Adipose tissue (tissue), 3 donors: Measurements from ENCODE around the gene RTN4R. TPM values are rescaled to one million over a fixed set of nuclear protein-coding genes. Genes with fewer than 3 reads are reported as not detected.

ENCODE experiments used
- H3K27ac ChIP-seq: one replicate; pipeline ENCODE4 v1.5.1; 2013; ENCODE audit warnings: low read depth, low read length
- WGBS, 3 donors: extraction: QIAGEN DNeasy Blood & Tissue Kit; methylation state at CpG; one replicate each; pipeline ENCODE4 v1.1.7; 2013; 5-methylcytosine and 5-hydroxymethylcytosine counted together
- polyA plus RNA-seq, 3 donors: library from polyadenylated mRNA; stranded (reverse); fragments of 200-250 nt; gene quantifications; one replicate each; pipeline ENCODE4 v1.2.3, GENCODE V29; 2013
- donor health status: healthy with polysubstance abuse.
- donor health status: Bipolar disorder and iron deficiency.
- donor health status: healthy.

Gene RTN4R
- polyA plus RNA-seq, 3 donors: 0.22 to 7.2 (median 0.59) TPM

DNA sequence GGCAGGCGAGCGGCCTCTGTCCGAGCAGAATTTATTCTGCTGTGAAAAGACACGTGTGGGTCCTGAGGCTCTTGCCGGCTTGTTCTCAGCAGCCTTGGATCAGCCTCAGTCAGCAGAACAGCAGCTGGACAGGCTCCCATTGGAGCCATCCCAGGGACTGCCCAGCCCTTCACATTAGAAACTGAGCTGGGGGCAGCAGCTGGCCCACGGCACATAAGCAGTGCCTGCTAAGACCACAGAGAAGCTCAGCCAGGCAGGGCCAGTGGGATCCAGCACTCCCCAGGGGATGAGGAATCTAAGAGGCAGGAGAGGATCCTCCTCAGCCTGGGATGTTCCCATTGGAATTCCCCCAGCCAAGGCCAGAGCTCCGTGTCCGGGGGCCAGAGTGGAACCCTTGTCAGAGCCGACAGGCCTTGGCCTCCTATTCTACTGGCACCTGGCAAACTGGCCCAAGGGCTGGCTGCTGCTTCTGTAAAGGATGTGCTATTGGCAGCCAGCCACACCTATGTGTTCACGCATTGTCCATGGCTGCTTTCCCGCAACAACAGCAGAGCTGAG lies 18.2 kb downstream of the RTN4R start:
- 37 to 56% (median 46%) methylated on average over 11 of the region's 11 CpGs for WGBS, 3 donors
- no peak overlapping the region for H3K27ac ChIP-seq

DNA sequence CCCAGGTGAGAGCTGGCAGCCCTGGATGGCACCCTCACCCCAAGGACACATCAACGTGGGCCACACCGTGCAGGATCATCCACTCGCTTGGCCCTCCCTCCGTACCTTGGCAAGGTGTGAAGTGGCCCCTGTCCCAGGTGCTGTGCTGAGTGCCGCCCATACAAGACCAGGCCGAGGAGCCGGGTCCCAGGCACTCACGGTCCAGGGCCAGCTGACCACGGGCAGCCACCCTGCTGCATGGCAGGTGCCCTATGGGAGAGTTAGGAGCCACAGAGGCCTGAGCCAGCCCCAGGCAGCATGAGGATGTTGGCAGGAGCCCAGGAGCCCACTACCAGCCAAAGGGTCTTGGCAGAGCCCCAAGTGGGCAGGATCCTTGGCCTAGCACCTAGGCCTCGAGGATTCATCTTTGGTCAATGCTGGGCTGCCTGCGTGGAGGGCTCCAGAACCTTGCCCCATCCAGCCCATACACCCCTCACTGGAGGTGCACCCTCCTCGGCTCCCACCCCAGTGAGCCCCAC lies 19.6 kb downstream of the RTN4R start:
- H3K27ac ChIP-seq: no peak overlapping the region
- WGBS, 3 donors: 74 to 95% (median 93%) methylated on average over 12 of the region's 12 CpGs

DNA sequence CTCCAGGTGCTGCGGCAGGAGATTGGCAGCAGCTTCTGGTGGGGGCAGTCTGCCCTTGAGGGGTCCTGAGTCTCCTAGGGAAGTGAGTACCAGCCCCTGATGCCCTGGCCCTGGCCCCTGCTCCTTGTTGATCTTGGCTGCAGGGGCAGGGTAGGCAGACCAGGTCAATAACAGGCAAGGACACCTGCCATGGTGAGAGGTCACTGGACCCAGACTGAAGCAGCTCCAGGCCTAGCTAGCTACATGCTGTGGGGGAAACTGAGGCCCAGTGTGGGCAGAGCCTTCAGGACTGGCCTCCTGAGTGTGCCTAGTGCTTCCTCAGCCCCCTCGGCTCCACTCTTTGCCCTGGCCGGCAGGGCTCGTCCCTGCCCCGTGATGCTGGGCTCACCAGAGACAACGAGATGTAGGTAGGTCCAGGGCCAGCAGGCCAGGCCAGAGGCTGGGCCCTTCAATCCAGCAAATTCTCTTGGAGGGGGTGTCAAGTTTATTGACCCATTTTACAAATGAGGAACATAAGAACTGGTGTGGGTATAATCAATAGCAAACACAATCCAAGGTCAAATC lies 20.4 kb downstream of the RTN4R start:
- 74 to 97% (median 92%) methylated on average over 6 of the region's 6 CpGs for WGBS, 3 donors
- H3K27ac ChIP-seq: no peak overlapping the region

DNA sequence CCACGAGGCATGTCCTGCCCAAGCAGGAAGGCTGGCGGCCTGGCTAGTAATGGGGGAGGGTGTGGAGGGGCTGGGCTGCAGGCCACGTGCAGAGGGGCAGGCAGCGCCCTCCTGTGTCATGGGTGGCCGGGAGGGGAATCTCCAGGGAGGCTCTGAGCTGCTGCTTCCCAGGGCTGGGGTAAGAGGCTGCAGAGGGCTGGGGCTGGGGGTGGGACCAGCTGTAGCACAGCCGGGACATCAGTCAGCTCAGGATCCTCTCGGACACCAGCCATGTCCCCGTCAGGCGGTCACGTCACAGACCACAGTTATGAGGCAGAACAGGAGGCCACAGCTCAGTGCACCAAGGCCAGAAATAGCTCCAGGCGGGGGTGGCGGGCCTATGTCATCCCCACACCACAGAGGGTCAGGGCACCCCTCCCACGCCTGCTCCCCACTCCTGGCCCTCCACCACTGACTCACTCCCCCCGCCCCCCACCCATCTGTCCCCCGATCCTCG lies 21.1 kb downstream of the RTN4R start:
- 68 to 77% (median 76%) methylated on average over 15 to 16 of the region's 16 CpGs for WGBS, 3 donors
- no peak overlapping the region for H3K27ac ChIP-seq

DNA sequence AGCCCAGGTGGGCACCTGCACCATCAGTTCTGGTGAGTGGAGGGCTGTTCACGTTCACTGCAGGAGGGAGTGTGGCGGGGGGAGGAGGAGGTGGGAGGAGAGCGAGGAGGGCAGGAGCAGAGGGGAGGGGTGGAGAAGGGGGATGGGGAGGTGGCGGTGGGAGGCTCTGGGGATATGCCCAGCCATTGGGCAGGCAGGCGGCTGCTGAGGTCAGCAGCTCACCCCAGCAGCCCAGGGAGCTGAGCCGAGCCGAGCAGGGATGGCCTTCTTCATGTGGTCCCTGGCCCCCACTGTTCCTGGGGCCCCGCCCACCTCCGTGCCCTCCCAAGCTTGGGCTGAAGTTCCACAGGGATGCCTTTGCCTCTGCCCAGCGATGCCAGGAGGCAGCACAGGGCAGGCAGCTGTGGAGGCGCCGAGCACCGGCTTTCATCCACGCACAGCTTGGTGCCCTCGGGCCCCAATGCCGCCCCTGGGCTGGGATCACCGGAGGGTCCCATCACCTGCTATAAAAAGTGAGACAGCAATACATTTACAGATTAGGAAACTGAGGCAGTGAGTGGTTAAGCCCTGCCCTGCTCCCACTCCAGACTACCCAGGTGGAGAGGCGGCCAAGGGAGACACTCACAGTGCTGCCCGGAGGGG lies 21.6 kb downstream of the RTN4R start:
- H3K27ac ChIP-seq: no peak overlapping the region

DNA sequence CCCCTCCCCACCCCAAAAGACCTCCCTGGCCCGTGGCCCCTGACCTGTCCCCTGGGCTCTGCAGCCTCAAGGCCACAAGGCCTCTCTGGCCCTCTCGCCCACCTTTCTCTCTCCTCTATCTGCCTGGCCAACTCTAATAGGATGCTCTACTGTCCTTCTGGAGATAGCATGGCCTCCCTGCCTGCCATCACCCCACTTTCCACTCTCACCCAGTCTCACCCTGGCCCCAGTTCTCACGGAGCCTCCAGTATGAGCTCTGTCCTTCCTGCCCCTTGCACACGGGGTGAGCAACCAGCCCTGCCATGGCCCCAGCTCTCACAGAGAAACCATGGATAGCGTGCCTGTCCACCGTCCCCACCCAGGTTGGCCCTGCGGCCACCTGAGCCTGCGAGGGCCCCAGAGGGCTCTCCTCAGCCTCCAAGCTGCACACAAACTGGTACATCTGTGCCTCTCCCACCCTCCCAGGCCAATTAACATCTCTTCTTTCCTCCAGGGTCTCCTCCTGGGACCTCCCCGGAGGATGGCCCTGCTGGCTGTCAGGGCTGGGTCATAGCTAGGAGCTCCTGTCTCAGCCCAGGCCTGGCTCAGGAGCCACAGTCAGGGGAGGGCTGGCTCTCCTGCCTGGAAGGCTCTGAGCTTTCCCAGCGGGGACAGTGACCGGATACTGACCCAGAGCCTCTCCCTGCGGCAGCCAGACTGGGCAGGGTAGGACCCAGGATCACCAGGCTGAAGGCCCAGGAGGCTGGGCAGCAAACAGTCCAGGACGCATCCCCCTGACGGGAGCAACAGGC lies 22.3 kb downstream of the RTN4R start:
- WGBS, 3 donors: 85 to 89% (median 86%) methylated on average over 14 of the region's 14 CpGs
- H3K27ac ChIP-seq: no peak overlapping the region

More for the DNA sequence above, 21.6 kb downstream of the RTN4R start:
- 87 to 91% (median 90%) methylated on average over 13 to 19 of the region's 19 CpGs for WGBS, 3 donors

DNA sequence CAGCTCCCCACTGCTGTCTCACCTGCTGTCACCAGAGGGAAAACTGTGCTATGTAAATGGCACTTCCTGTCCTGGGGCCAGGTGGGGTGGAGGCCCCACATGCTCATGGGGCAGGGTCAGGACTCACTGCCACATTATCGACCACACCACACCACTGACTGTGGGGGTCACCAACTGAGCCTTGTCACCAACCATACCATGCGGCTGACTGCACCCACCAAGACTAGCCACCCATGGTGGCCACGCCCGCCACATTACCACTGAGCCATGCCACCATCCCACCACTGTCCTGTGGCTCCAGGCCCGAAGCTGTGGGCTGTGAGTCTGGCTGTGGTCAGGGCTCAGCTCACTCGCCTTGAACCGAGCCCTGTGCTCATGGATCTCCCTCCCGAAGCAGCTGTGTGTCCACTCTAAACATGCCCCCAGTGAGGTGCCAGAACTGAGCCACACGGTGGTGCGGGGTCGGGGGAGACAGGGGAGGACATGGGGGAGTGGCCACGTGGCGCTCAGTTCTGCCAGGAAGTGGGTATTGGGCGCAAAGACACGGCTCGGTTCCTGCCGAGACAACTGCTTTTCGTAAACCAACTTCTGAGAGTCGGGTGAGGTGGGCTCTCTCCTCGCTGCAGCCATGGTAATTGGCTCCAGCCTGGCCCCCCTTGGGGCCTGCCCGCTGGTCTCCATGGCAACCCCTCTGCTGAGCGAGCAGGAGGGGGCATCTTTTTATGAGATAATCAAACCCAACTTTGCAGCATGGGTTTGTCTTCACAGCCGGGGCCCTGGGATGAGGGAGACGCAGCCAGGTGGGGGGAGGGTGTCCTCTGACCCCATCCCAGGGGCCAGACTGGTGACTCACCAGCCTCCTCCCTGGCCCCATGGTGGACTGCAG lies 23.2 kb downstream of the RTN4R start:
- no peak overlapping the region for H3K27ac ChIP-seq
- 63 to 81% (median 75%) methylated on average over 24 of the region's 24 CpGs for WGBS, 3 donors

DNA sequence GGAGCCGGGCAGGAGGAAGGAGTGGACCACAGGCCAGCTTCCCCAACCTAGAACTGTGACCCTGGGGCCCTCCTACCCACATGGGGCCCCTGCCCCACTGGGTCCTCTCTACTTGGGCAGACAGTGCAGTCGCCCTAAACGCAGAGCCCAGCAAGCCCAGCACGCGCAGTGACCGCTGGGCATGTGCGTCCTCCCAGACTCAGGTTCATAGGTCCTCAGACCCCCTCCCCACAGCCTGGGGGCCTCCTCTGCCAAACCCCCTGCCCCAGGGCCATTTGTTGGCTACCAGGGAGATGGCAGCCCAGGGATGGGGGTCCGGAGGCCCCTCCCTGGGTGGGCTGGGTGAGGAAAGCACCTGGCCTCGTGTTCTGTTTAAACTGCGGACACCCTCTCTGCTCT lies 23.9 kb downstream of the RTN4R start:
- H3K27ac ChIP-seq: no peak overlapping the region
- 82 to 87% (median 84%) methylated on average over 10 of the region's 10 CpGs for WGBS, 3 donors

DNA sequence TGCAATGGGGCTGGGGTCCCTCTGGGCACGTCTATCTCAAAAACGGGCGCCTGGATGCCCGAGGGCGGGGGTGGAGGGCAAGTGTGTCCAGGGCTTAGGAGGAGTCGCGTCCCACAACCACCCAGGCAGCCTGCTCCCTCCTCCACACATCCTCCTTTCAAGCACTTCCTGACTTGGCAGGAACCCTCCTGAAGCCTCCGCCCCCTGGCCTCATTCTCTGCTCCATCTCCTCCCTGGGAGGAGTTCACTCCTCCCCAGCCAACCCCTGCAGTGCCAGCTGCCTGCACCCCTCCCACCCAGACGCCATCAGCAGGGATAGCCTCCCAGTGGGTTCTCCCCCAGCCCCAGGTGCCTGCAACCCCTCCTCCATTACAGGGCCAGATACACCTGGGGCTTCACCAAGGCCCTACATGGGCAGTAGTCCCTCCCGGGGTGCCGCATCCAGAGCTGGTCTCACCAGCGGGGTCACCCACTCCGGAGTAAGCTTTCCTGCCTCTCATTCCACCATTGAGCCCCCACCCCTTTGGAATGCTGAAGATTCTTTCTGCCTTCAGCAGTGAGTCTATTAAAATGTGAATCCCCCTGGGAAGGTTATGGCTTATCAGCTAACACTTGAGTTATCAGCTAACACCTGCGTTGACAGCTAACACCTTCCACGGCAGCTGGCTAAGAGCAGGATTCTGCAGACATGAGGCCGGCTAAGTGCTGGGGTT lies 24.4 kb downstream of the RTN4R start:
- no peak overlapping the region for H3K27ac ChIP-seq
- 30 to 45% (median 32%) methylated on average over 14 to 16 of the region's 16 CpGs for WGBS, 3 donors

DNA sequence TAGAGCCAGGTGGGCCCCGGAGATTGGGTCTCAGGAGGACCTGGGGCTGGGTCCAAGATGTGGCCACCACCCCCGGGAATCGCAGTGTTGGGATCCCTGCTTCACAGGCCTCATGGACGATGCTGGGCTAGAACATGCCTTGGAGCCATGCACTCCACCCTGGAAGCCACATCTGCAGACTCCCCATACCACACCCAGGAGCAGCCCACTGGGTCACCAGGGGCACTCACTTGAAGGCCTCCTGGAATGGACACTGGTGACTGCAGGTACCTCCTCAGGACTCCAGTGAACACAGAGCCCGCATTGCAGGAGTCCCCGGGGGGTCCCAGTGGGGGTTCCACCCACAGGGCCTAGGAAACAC lies 25.0 kb downstream of the RTN4R start:
- H3K27ac ChIP-seq: no peak overlapping the region
- 49 to 80% (median 51%) methylated on average over 4 to 6 of the region's 6 CpGs for WGBS, 3 donors

DNA sequence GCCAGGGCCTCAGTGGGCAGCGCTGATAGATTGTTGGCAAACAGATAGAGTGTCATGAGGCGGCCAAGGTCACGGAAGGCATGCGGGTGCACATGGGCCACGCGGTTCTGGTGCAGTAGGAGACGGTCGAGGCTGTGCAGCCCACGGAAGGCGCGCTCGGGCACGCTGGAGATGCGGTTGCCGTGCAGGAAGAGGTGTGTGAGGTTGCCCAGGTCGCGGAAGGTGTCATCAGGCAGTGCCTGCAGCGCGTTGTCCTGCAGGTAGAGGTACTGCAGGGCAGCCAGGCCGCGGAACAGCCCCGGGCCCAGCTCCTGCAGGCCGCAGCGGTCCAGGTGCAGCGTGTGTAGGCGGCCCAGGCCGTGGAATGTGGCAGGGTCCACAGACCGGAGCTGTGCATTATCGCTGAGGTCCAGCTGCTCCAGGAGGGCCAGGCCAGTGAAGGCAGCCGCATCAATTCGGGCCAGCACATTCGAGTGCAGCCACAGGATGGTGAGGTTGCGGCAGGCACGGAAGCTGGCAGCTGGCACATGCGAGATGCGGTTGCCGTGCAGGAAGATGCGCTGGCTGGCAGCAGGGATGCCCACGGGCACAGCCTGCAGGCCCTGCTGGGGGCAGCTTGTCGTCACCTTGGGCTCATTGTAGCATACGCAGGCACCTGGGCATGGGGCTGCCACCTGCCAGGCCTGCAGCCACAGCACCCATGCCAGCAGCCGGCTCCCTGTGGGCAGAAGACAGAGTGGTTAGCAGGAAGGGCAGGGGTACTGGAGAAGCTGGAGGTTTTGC lies 25.5 kb downstream of the RTN4R start:
- H3K27ac ChIP-seq: no peak overlapping the region
- WGBS, 3 donors: 92 to 96% (median 93%) methylated on average over 40 to 42 of the region's 42 CpGs

DNA sequence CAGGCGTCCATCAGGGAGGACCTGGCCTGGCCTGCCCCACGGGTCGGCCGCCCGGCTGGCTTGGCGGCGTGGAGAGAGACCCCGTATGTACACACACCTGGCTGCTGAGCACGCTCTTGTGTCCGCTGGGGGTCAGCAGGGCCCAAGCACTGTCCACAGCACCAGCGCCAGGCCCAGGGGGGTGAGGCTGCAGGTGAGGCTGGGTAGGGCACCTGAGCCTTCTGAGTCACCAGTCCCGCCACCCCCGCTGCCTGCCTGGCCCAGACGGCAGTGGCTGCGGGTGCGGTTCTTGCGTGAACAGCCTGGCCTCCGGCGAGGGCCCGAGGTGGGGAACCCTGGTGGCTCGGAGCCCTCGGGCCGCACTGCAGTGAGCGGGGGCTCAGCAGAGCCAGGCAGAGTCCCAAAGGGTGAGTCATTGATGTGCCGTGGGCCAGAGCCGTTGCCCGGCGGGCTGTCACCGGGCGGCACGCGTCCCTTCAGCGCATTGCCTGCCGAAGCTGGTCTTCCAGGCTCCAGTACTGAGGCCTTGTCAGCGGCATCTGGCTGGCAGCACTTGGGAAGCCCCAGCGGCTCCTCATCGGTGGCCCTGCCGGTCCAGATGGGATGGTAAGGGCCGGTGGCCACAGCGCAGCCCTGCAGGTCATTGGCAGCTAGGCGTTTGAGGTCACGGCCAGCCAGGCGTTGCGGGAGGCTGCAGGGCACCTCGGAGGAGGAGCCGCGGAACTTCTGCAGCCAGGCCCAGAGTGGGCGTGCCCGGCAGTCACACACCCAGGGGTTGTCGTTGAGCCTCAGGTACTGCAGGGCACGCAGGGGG lies 26.3 kb downstream of the RTN4R start:
- 93 to 96% (median 95%) methylated on average over 51 of the region's 51 CpGs for WGBS, 3 donors
- no peak overlapping the region for H3K27ac ChIP-seq

DNA sequence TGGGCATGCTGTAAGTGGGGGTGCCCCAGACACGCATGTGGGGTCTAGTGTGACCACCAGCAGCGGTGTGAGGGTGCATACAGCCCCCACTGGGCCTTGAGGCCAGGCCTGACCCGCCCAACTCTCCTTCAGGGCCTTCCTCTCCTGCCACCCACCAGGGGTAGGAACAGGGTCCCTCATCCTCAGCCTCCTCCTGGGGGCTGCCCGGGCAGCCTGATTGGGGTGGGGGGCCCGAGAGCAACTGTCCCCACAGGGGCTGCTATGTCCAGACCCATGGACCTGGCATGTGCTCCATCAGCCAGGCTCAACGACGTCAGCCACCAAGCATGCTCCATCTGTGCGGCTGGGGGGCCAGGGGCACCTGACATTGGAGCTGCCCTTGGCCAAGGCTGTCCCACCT lies 27.2 kb downstream of the RTN4R start:
- 87 to 94% (median 89%) methylated on average over 8 of the region's 8 CpGs for WGBS, 3 donors
- H3K27ac ChIP-seq: no peak overlapping the region

DNA sequence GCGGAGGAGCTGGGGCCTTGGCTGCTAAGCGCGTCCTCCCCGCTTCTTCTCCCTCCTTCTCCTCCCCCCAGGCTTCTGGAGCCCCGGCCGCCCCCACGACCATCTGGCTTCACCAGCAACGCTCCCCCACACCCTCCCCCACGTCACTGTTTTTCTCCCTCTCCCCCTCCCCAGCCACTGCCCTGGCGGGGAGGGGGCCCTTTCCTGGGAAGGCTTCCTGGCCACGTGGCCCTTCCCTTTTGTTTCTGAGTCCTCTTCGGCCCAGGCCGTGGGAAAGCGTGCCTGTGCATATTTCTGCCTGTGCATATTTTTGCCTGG lies 27.7 kb downstream of the RTN4R start:
- WGBS, 3 donors: 18 to 64% (median 32%) methylated on average over 14 of the region's 14 CpGs
- no peak overlapping the region for H3K27ac ChIP-seq

DNA sequence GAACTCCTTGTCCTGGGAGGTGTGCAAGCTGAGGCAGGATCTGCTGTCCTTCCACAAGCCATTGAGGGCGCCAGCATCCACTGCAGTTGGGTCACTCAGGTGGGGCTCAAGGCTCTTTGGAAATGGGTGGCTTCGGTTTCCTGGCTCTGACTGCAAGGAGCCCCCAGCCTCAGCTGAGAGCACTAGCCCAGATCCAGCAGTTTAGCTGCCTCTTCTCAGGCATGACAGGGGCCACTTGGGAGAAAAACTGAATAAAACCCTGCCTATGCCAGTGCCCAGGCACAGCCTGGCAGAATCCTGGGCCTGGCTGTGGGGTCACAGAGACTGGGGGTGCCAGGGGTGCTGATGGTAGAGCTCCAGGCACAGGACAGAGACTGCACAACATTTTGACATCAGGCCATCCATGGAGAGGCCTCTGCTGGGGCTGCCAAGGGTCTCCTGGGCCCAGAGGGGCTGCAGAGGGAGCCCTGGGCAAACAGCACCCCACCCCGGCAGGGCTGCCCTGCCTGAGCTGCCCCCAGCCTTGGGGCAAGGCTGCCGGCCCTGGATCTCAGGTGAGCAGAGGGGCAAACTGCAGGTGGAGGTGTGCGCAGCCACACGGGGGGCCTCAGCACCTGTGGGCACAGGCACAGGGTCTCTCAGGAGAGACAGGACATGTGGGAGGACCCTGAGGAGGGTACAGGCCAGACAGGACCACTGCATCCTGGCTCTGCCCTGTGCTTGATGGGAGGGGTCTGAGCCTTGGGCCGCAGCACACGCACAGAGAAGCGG lies 28.3 kb downstream of the RTN4R start:
- 70 to 84% (median 73%) methylated on average over 8 to 9 of the region's 9 CpGs for WGBS, 3 donors
- H3K27ac ChIP-seq: no peak overlapping the region
